NT2/D1 (cell line): ENCODE data around the gene CHST15.

Source experiments
- SUZ12 ChIP-seq: IDR thresholded peaks from 2 replicates; pipeline ENCODE4 v1.6.1; 2011; ENCODE audit not compliant: insufficient read length, insufficient read depth; ENCODE audit errors: extremely low read depth
- YY1 ChIP-seq: IDR thresholded peaks from 2 replicates; pipeline ENCODE4 v1.6.1; 2011; ENCODE audit not compliant: insufficient read length, insufficient read depth
- ZNF274 ChIP-seq: IDR thresholded peaks from 2 replicates; pipeline ENCODE4 v1.6.1; 2011; ENCODE audit warnings: mild to moderate bottlenecking, low read depth, low read length

GRCh38 chr10:124004663-124005004, 88.8 kb downstream of the CHST15 start:
- no peak for TF ChIP-seq SUZ12
- TF ChIP-seq ZNF274: no peak
- TF ChIP-seq YY1: no peak
